GM23248 (cell line): ENCODE data around the gene MPHOSPH8. TPM values are rescaled to one million over a fixed set of nuclear protein-coding genes. Genes with fewer than 3 reads are reported as not detected.

Source experiments
- DNase-seq: peaks from one replicate; pipeline ENCODE4 v3.0.0-alpha.2; 2015
- H2AFZ ChIP-seq: fragments of 200-600 bp; sonication (generic); 2 replicates; pipeline ENCODE4 v1.6.1; 2016; ENCODE audit warnings: antibody characterized with exemption
- H3F3A ChIP-seq: fragments of 200-600 bp; sonication (generic); 2 replicates; pipeline ENCODE4 v1.6.1; 2016; ENCODE audit warnings: mild to moderate bottlenecking, antibody characterized with exemption, mixed run types; ENCODE audit not compliant: insufficient read depth
- H3K27ac ChIP-seq: fragments of 200-600 bp; sonication (generic); 2 replicates; pipeline ENCODE4 v1.5.1; 2016; ENCODE audit warnings: mild to moderate bottlenecking
- H3K27me3 ChIP-seq: fragments of 200-600 bp; sonication (generic); replicated peaks from 2 replicates; pipeline ENCODE4 v1.6.1; 2016; ENCODE audit warnings: mild to moderate bottlenecking; ENCODE audit not compliant: insufficient read depth
- H3K36me3 ChIP-seq: fragments of 200-600 bp; sonication (generic); 2 replicates; pipeline ENCODE4 v1.6.1; 2016; ENCODE audit warnings: low read depth, mild to moderate bottlenecking
- H3K4me1 ChIP-seq: fragments of 200-600 bp; sonication (generic); 2 replicates; pipeline ENCODE4 v1.6.1; 2016; ENCODE audit warnings: mild to moderate bottlenecking; ENCODE audit not compliant: insufficient read depth
- H3K4me2 ChIP-seq: fragments of 200-600 bp; sonication (generic); one replicate; pipeline ENCODE4 v1.6.1; 2016; ENCODE audit warnings: mild to moderate bottlenecking; ENCODE audit not compliant: unreplicated experiment
- H3K4me3 ChIP-seq: fragments of 200-600 bp; sonication (generic); 2 replicates; pipeline ENCODE4 v1.5.1; 2016; ENCODE audit warnings: mild to moderate bottlenecking
- H3K79me2 ChIP-seq: fragments of 200-600 bp; sonication (generic); 2 replicates; pipeline ENCODE4 v1.6.1; 2016; ENCODE audit warnings: mild to moderate bottlenecking; ENCODE audit not compliant: insufficient read depth
- H3K9ac ChIP-seq: fragments of 200-600 bp; sonication (generic); 2 replicates; pipeline ENCODE4 v1.6.1; 2016; ENCODE audit warnings: mild to moderate bottlenecking
- H3K9me2 ChIP-seq: fragments of 200-600 bp; sonication (generic); 2 replicates; pipeline ENCODE4 v1.6.1; 2016; ENCODE audit warnings: mixed run types, mild to moderate bottlenecking, moderate library complexity; ENCODE audit not compliant: insufficient read depth
- H3K9me3 ChIP-seq: fragments of 200-600 bp; sonication (generic); one replicate; pipeline ENCODE4 v1.6.1; 2017; ENCODE audit warnings: low read depth
- H4K20me1 ChIP-seq: fragments of 200-600 bp; sonication (generic); 2 replicates; pipeline ENCODE4 v1.6.0; 2016; ENCODE audit not compliant: insufficient read depth
- EZH2 ChIP-seq: fragments of 200-600 bp; sonication (generic); IDR thresholded peaks from 2 replicates; pipeline ENCODE4 v1.6.1; 2018; ENCODE audit warnings: antibody characterized with exemption, mild to moderate bottlenecking; ENCODE audit not compliant: insufficient read depth, poor library complexity, severe bottlenecking
- EZH2phosphoT487 ChIP-seq: fragments of 200-600 bp; sonication (generic); IDR thresholded peaks from 2 replicates; pipeline ENCODE4 v1.6.1; 2018; ENCODE audit warnings: antibody characterized with exemption, moderate library complexity, mild to moderate bottlenecking, low read depth; ENCODE audit not compliant: insufficient read depth
- WGBS, 2 experiments: methylation state at CpG; one replicate each; pipeline ENCODE4 v1.1.6; 2015 to 2017; ENCODE audit warnings: low lambda C conversion rate in 2 of 2, low coverage in 1 of 2; ENCODE audit errors: missing lambda C conversion rate in 2 of 2; 5-methylcytosine and 5-hydroxymethylcytosine counted together
- in situ Hi-C: fragments of 300-500 bp; cut with MboI; formaldehyde crosslinking; loops from 2 replicates; pipeline ENCODE4 v1.15.0; 2020
- polyA plus RNA-seq: library from polyadenylated mRNA; unstranded; fragments of >200 nt; fragmentation: Nextera tagmentation; extraction: Ambion mirVana; gene quantifications from 2 replicates; pipeline ENCODE4 v1.2.1, GENCODE V29; 2016
- total RNA-seq: library from RNA; depleted of rRNA; stranded (reverse); fragments of >200 nt; shearing (Covaris generic); gene quantifications from 2 replicates; pipeline ENCODE4 v1.2.3, GENCODE V29; 2014

The MPHOSPH8 gene
- total and polyA plus RNA-seq, 2 experiments from 2014 or later = 11.1 to 15.0 TPM

DNA sequence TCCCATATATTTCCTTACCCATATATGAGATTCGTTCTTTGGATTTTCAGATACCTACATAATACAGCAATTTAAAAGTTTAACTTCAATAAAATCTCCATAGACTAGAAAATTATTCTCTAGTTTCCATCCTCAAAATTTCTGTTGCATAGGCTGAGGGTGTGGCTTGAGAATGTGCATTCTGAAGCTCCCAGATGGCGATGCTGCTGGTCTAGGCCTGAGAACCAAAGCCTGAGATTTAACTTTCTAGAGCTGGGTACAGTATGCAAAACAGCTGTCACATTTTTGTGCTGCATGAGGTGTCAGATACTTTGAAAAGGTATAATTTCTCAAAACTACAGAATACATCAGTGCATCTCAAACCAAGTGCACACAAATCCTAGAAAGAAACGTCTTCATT, 42.7 kb downstream of the MPHOSPH8 start:
- 83 to 88% methylated on average over 3 of the region's 3 CpGs for WGBS, 2 experiments

DNA sequence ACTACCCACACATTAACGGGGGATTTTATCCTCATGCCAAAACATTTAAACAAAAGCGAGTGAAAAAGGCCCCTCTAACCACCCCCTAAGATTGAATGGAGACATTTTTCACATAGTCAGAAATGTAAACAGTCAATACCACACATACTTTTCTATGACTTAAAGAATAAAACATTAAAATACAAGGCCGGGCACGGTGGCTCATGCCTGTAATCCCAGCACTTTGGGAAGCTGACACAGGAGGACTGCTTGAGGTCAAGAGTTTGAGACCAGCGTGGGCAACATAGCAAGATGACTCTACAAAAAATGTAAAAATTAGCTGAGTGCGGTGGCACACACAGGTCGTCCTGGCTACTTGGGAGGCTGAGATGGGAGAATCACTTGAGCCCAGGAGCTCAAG, 47.3 kb downstream of the MPHOSPH8 start:
- DNase-seq = no peak
- Histone ChIP-seq H3K36me3 (peaks cover 13% of the 10 kb centered on the region), H3K4me2 (no peak overlapping the region), H3K27ac (no peak overlapping the region), H3K27me3 (no peaks in the 10 kb centered on the region), H3K9ac (no peak overlapping the region), H3K79me2 (peaks cover 5% of the 10 kb centered on the region; the same call in 1 of the 2 replicates), H3F3A (peaks cover 17% of the 10 kb centered on the region; the same call in 1 of the 2 replicates), H3K9me3 (no peaks in the 10 kb centered on the region), H4K20me1 (peaks cover 5% of the 10 kb centered on the region; the same call in 1 of the 2 replicates), H3K4me3 (no peak overlapping the region), H3K4me1 (no peaks in the 10 kb centered on the region), H2AFZ (no peak overlapping the region), H3K9me2 (no peaks in the 10 kb centered on the region)
- in situ Hi-C loops = loop anchor here (10.0 kb wide), 1 partner anchor 56 kb away; no protein-coding TSS in a partner anchor
- 93 to 94% methylated on average over 7 of the region's 7 CpGs for WGBS, 2 experiments
- TF ChIP-seq EZH2 (no peak), EZH2phosphoT487 (no peak)

More for the DNA sequence above, 42.7 kb downstream of the MPHOSPH8 start:
- in situ Hi-C loops = no loop called here
- Histone ChIP-seq H2AFZ (no peak overlapping the region), H3K9me3 (no peaks in the 10 kb centered on the region), H3K4me2 (no peak overlapping the region), H3K4me3 (no peak overlapping the region), H3K9ac (no peak overlapping the region), H3K36me3 (peaks cover 40% of the 10 kb centered on the region), H3K27ac (no peak overlapping the region), H3K9me2 (no peaks in the 10 kb centered on the region), H4K20me1 (peaks cover 5% of the 10 kb centered on the region; the same call in 1 of the 2 replicates), H3K4me1 (no peaks in the 10 kb centered on the region), H3K27me3 (no peaks in the 10 kb centered on the region), H3F3A (peaks cover 24% of the 10 kb centered on the region; the same call in 1 of the 2 replicates), H3K79me2 (peaks cover 5% of the 10 kb centered on the region; the same call in 1 of the 2 replicates)
- DNase-seq = no peak
- no peak for TF ChIP-seq EZH2phosphoT487
- TF ChIP-seq EZH2 = no peak

DNA sequence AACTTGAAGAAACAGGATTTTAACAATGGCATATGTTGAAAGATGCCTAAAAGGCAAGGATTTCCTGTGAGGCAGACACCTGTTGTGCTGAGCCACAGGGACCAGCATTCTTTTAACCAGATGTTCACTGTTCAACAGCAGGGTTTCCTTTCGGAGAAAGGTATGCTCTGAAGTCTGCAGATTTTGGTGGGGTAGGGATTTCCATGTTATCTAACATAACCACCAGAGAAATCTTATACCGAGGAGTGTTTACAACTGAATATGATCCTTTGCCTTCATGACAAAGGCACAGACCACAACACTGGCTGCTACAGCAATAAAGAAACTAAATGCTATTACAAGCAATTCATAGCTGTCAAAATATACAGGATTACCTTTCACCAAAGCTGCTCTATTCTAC, 48.1 kb downstream of the MPHOSPH8 start:
- peaks cover 9% of the 10 kb centered on the region; the same call in 1 of the 2 replicates for H3F3A ChIP-seq
- H3K79me2 ChIP-seq = peaks cover 5% of the 10 kb centered on the region; the same call in 1 of the 2 replicates
- no peak overlapping the region for H3K4me3 ChIP-seq
- H3K36me3 ChIP-seq = peaks cover 5% of the 10 kb centered on the region
- in situ Hi-C loops = loop anchor here (10.0 kb wide), 1 partner anchor 57 kb away; no protein-coding TSS in a partner anchor
- TF ChIP-seq EZH2phosphoT487 (no peak), EZH2 (no peak)
- H2AFZ ChIP-seq = no peak overlapping the region
- no peaks in the 10 kb centered on the region for H3K9me3 ChIP-seq
- peaks cover 5% of the 10 kb centered on the region; the same call in 1 of the 2 replicates for H4K20me1 ChIP-seq
- H3K27ac ChIP-seq = no peak overlapping the region
- no peak overlapping the region for H3K4me2 ChIP-seq
- no peaks in the 10 kb centered on the region for H3K4me1 ChIP-seq
- H3K27me3 ChIP-seq = no peaks in the 10 kb centered on the region
- no peak for DNase-seq
- no peak overlapping the region for H3K9ac ChIP-seq
- H3K9me2 ChIP-seq = no peaks in the 10 kb centered on the region
- 53 to 55% methylated on average over 2 of the region's 2 CpGs for WGBS, 2 experiments

GRCh38 chr13:19685034-19685433, 51.6 kb downstream of the MPHOSPH8 start:
- H3K27me3 ChIP-seq = no peaks in the 10 kb centered on the region
- 75 to 76% methylated on average over 5 of the region's 5 CpGs for WGBS, 2 experiments
- no peak overlapping the region for H3K9ac ChIP-seq
- H3K9me2 ChIP-seq = no peaks in the 10 kb centered on the region
- peaks cover 5% of the 10 kb centered on the region; the same call in 1 of the 2 replicates for H3K79me2 ChIP-seq
- no peak overlapping the region for H2AFZ ChIP-seq
- in situ Hi-C loops = loop anchor here (10.0 kb wide), 1 partner anchor 60 kb away; no protein-coding TSS in a partner anchor
- H3K36me3 ChIP-seq = peaks cover 1% of the 10 kb centered on the region; the same call in 1 of the 2 replicates
- peaks cover 5% of the 10 kb centered on the region; the same call in 1 of the 2 replicates for H4K20me1 ChIP-seq
- TF ChIP-seq EZH2phosphoT487 (no peak), EZH2 (no peak)
- H3K4me2 ChIP-seq = no peak overlapping the region
- no peaks in the 10 kb centered on the region for H3F3A ChIP-seq
- H3K9me3 ChIP-seq = no peaks in the 10 kb centered on the region
- no peak overlapping the region for H3K27ac ChIP-seq
- no peak for DNase-seq
- no peaks in the 10 kb centered on the region for H3K4me1 ChIP-seq
- no peak overlapping the region for H3K4me3 ChIP-seq
